Activated CD4-positive, CD25-positive, alpha-beta regulatory T cell treated with anti-CD3 and anti-CD28 coated beads, Interleukin-2, amount 50 U/mL, for 72 hours (primary cell): ENCODE measurements around the gene JAK1.
A peak's percentile ranks its signal among the peaks of the same experiment; 100 is the strongest.
"Not testable (repeated sequence)": the region's sequence is repeated elsewhere in the genome, so short reads cannot be mapped to it uniquely, and the experiment has no call there.

ENCODE experiments used
- DNase-seq: peaks from one replicate; pipeline ENCODE4 v3.0.0; 2021

Gene JAK1

GRCh38 chr1:64966158-64966971 is at the start of gene JAK1:
TSS of gene JAK1 (minus strand) at chr1:64966549. CDS start at chr1:64886264, 80,285 bp downstream.
- peak; percentile 89 for DNase-seq

DNA sequence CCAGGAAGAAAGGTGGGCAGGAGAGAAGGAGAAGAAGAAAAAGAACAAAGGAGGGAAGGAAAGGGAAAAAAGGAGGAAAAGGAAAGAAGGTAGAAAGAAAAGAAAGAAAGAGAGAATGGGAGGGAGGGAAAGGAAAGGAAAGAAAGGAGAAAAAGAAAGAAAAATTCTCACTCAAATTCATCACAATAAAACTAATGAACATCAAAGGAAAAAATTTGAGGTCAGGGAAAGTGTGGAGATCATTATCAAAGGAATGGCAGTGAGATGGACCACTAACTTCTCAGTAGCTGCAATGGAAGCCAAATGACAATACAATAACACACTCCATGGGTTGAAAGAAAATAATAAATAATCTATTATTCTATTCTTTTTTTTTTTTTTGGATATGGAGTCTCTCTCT is 48.0 kb upstream of the JAK1 start:
- DNase-seq, result no peak

DNA sequence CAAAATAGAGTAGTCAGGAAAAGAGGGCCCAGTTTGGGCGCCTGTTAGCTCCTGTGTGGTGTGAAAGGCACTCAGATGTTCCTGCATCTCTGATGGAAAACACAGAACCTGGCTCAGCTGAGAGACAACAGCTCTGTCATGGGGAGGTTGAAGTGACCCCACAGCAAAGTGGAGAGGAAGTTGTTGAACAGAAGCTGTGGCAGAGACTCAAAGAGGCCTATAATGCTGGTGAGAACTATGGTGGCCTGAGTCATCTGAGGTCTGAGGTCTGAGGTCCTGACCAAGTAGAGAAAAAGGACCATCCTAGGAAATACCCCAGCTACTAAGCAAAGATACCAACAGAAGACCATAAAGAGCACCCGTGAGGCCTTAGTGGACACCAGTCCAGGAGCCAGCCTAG is 45.6 kb upstream of the JAK1 start:
- DNase-seq, result no peak

- no peak for DNase-seq
Observed at GRCh38 chr1:65009724-65010420, 43.5 kb upstream of the JAK1 start.

DNA sequence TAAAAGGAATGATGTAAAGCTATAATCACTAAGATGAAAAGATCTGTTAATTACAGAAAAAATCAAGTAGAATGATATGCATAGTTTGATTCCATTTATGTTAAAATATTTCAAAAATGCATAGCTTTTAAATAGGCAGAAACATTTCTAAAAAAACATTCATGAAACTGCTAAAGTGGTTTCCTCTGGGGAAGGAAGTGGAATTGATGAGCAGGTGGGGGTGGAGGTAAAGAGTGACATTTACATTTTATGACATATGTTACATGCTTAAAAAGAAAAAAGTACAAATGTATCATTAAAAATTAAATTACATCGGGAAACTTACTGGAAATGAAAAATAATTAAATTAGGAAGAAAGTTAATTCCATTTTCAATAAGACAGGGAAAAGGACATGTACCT is 42.8 kb upstream of the JAK1 start:
- no peak for DNase-seq

GRCh38 chr1:65006806-65007205 is 40.5 kb upstream of the JAK1 start:
- no peak for DNase-seq

DNA sequence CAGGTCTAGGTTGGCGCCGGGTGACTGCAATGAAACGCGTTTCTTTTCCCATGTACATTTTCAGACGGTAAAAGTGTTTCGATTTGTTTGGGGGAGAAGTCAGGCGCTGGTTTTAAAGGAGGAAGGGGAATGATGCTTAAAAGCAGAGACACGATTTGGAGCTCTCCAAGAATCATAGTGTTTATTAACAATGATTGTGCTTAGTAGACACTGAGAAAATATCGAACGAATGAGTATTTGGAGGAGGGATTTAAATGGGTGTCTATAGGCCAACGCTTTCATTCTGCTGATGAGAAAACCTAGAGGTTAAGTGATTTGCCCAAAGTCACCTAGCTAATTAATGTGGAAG is 36.9 kb upstream of the JAK1 start:
- DNase-seq, result no peak

DNA sequence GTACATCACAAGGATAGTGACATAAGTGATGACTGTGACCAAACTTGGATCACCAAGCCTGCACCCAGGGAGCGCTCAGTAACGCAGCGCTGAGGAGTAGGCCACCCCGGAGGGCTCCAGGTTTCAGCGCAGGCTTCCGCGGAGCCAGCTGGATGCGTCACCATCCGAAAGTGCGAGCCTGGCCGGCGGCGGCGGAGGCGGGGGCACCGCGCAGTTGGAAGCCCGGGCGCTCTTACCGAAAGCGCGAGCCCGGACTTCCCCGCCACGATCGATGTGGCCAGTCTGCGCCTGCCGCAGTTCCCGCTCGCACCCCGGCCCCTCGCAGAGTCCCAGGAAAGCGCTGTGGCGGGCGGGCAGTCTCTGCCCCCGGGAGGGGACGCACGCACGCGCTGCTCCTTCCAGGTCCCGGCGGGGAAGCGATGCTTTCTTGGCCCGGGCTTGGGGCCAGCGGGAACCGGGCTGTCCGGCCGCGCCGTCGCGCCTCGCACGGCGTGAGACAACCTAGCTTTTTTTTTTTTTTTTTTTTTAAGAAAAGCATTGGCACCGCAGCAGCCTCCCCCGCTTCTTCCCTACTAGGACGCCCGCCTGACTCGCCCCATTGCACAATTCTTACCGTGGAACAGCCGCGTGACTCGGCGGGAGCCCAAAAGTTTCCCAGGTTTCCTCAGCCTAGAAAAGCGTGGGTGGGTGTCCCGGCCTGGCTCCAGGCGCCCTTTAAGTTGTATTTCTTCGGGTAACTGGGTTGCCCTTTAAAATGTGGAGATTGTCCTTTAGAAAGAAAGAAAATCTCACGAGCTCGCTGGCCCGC is 36.4 kb upstream of the JAK1 start:
- DNase-seq, result peak; percentile 74

- DNase-seq, result peak; percentile 35
Observed at GRCh38 chr1:65002156-65002507, 35.8 kb upstream of the JAK1 start.

- DNase-seq, result peak; percentile 53
Observed at GRCh38 chr1:65001231-65001792, 35.0 kb upstream of the JAK1 start.

GRCh38 chr1:64998425-64998948 is 32.1 kb upstream of the JAK1 start:
- not testable (repeated sequence) for DNase-seq

GRCh38 chr1:64996541-64997257 is 30.4 kb upstream of the JAK1 start:
- DNase-seq, result no peak

GRCh38 chr1:64995316-64995715 is 29.0 kb upstream of the JAK1 start:
- no peak for DNase-seq

DNA sequence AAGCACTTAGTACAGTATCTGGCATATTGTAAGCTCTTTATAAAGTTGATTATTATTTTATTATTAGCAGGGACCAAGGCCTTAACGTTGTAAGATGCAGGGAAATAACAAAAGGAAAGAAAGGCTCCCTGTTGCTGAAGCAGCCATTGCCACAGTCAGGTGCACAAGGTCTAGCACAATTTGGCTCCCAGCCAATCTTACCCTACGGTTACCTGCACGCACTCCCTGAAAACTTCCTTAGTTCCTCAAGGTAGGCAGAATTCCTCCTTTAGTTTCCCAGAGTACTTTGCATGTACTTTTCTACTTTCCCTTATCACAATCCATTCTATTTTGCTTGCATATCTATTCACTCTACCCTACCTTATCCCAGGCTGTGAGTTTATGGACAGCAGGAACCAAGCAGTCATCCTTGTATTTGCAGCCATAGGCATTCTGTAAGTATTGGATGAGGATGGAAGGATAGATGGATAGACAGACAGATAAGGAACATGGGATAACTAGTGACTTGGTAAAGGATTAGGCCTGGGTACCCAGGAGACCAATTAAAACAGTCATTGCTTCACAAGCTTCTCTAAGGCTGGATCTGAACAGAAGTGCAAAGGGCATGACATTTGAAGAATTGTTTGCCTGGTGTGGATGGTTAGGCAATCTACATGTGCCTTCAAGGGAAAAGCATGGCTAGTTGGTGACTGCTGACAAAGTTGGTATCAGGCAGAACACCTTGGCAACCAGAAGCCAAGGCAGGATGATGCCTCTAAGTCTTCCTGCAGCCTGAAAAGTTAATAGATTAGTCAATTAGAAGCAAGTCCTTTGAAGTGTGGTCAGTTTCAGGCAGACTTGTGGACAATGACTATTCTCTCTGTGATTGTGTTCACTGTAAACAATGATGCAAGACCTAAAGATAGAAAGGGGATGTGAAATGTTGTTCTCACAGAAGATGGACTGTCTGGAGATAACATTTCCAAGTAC is 20.8 kb upstream of the JAK1 start:
- no peak for DNase-seq

GRCh38 chr1:64984737-64985136 is 18.4 kb upstream of the JAK1 start:
- no peak for DNase-seq

- no peak for DNase-seq
Observed at GRCh38 chr1:64984106-64984505, 17.8 kb upstream of the JAK1 start.

- DNase-seq, result no peak
Observed at GRCh38 chr1:64983110-64983509, 16.8 kb upstream of the JAK1 start.

DNA sequence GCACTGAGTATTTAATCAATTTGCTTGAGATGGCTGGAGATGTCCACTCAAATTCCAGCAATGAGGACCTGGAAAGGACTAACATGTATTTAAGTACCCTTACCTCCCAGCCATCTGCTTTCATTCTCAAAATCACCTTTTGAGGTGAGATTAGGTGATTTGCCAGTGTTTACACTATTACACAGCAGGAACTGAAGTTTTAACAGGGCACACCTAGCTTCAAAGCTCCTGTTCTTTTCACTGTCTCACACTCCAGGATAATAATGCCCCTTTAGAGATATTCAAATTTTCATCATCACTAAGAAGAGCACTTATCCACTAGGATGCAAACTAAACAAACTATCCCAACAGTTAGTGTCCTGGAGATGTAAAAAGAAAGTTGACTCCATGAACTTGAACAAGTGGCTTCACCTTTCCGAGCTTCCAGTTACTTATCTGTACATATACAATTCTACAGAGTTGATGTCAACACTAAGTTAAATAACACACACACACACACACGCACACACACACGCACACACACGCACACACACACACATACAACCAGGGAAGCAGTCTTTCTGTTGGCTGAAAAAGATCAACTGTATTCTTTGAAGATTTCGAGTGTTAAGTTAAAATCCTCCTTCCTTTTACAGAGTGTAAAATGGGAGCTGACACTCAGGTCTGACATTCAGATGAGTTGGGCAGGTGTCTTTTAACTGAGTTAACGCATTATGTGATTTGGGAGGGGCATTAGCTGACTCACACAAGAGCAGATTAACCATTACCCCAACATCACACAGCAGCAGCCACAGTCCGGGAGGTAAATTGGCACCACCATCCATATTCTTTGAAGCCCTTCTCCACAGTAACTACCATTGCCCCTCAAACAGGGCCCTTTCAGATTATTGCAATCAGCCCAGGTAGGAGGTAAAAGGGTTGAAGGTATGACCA is 15.5 kb upstream of the JAK1 start:
- no peak for DNase-seq

- DNase-seq, result no peak
Observed at GRCh38 chr1:64980745-64981600, 14.6 kb upstream of the JAK1 start.
